ENCODE data around the gene UFSP2.
A peak's percentile ranks its signal among the peaks of the same experiment; 100 is the strongest.

The UFSP2 gene

GRCh38 chr4:185425647-185426352 is at the start of gene UFSP2:
Gene UFSP2, minus strand, starts transcription at chr4:185425964. Its CDS starts 96 bp downstream, at chr4:185425868.
- DNase-seq, result peak; percentile 84

- no peak for DNase-seq
Observed at GRCh38 chr4:185473247-185473646, 47.5 kb upstream of the UFSP2 start.

GRCh38 chr4:185472103-185472542 is 46.4 kb upstream of the UFSP2 start:
- no peak for DNase-seq

GRCh38 chr4:185471235-185472102 is 45.7 kb upstream of the UFSP2 start, which contains the start of gene CCDC110:
Gene CCDC110, minus strand, starts transcription at chr4:185471733. Its CDS starts 50 bp downstream, at chr4:185471683.
- peak; percentile 90 for DNase-seq

- peak; percentile 18 for DNase-seq
Observed at GRCh38 chr4:185470501-185471195, 44.9 kb upstream of the UFSP2 start.

GRCh38 chr4:185469580-185470154 is 43.9 kb upstream of the UFSP2 start:
- DNase-seq, result no peak

GRCh38 chr4:185468999-185469398 is 43.2 kb upstream of the UFSP2 start:
- DNase-seq, result no peak

- no peak for DNase-seq
Observed at GRCh38 chr4:185467991-185468390, 42.2 kb upstream of the UFSP2 start.

GRCh38 chr4:185467101-185467500 is 41.3 kb upstream of the UFSP2 start:
- no peak for DNase-seq

GRCh38 chr4:185465707-185466106 is 39.9 kb upstream of the UFSP2 start:
- no peak for DNase-seq

- no peak for DNase-seq
Observed at GRCh38 chr4:185464887-185465286, 39.1 kb upstream of the UFSP2 start.

GRCh38 chr4:185464183-185464582 is 38.4 kb upstream of the UFSP2 start:
- no peak for DNase-seq

GRCh38 chr4:185463541-185463940 is 37.8 kb upstream of the UFSP2 start:
- no peak for DNase-seq

- DNase-seq, result no peak
Observed at GRCh38 chr4:185461565-185461964, 35.8 kb upstream of the UFSP2 start.

- DNase-seq, result no peak
Observed at GRCh38 chr4:185457136-185457535, 31.4 kb upstream of the UFSP2 start.

GRCh38 chr4:185456131-185456530 is 30.4 kb upstream of the UFSP2 start:
- DNase-seq, result no peak

- DNase-seq, result no peak
Observed at GRCh38 chr4:185445209-185445608, 19.4 kb upstream of the UFSP2 start.

GRCh38 chr4:185441479-185441878 is 15.7 kb upstream of the UFSP2 start:
- no peak for DNase-seq

GRCh38 chr4:185437809-185438208 is 12.0 kb upstream of the UFSP2 start:
- no peak for DNase-seq

GRCh38 chr4:185435466-185435865 is 9.7 kb upstream of the UFSP2 start:
- DNase-seq, result no peak

- DNase-seq, result no peak
Observed at GRCh38 chr4:185429660-185430059, 3.9 kb upstream of the UFSP2 start.

- DNase-seq, result no peak
Observed at GRCh38 chr4:185426960-185427688, 1.4 kb upstream of the UFSP2 start.

Measured in stimulated activated CD4-positive, alpha-beta T cell treated with anti-CD3 and anti-CD28 coated beads, Interleukin-1b, Interleukin-23, amount 100 ng/mL, for 48 hours (primary cell).